ENCODE data around the gene STON1.
"Not testable (repeated sequence)": the region's sequence is repeated elsewhere in the genome, so short reads cannot be mapped to it uniquely, and the experiment has no call there.

Gene STON1

GRCh38 chr2:48574353-48575287 is 44.7 kb downstream of the STON1 start:
- no peak for DNase-seq

GRCh38 chr2:48578313-48578712 is 48.4 kb downstream of the STON1 start:
- DNase-seq: no peak

GRCh38 chr2:48583961-48584360 is 54.0 kb downstream of the STON1 start:
- DNase-seq: no peak

GRCh38 chr2:48584551-48584950 is 54.6 kb downstream of the STON1 start:
- no peak for DNase-seq

GRCh38 chr2:48586433-48586832 is 56.5 kb downstream of the STON1 start:
- DNase-seq: no peak

GRCh38 chr2:48587560-48587959 is 57.6 kb downstream of the STON1 start:
- no peak for DNase-seq

- no peak for DNase-seq
Measured at GRCh38 chr2:48587961-48588360, 58.0 kb downstream of the STON1 start.

- DNase-seq: no peak
Measured at GRCh38 chr2:48588745-48589144, 58.8 kb downstream of the STON1 start.

GRCh38 chr2:48589170-48589767 is 59.3 kb downstream of the STON1 start:
- no peak for DNase-seq

- no peak for DNase-seq
Measured at GRCh38 chr2:48590017-48590416, 60.1 kb downstream of the STON1 start.

GRCh38 chr2:48592067-48592466 is 62.1 kb downstream of the STON1 start:
- no peak for DNase-seq

GRCh38 chr2:48596751-48597150 is 66.8 kb downstream of the STON1 start:
- not testable (repeated sequence) for DNase-seq

GRCh38 chr2:48597492-48597891 is 67.5 kb downstream of the STON1 start:
- no peak for DNase-seq

- DNase-seq: no peak
Measured at GRCh38 chr2:48600204-48600813, 70.4 kb downstream of the STON1 start.

- no peak for DNase-seq
Measured at GRCh38 chr2:48600917-48601316, 71.0 kb downstream of the STON1 start.

GRCh38 chr2:48601349-48601748 is 71.4 kb downstream of the STON1 start:
- DNase-seq: no peak

GRCh38 chr2:48605482-48606175 is 75.7 kb downstream of the STON1 start:
- DNase-seq: no peak

- no peak for DNase-seq
Measured at GRCh38 chr2:48607307-48608014, 77.5 kb downstream of the STON1 start.

GRCh38 chr2:48613211-48613610 is 83.3 kb downstream of the STON1 start:
- DNase-seq: no peak

- DNase-seq: not testable (repeated sequence)
Measured at GRCh38 chr2:48614581-48614980, 84.6 kb downstream of the STON1 start.

GRCh38 chr2:48617618-48618017 is 87.7 kb downstream of the STON1 start, which contains the start of gene GTF2A1L:
Gene GTF2A1L, plus strand, starts transcription at chr2:48617856. Its CDS starts 19 bp downstream, at chr2:48617875.
- no peak for DNase-seq

- no peak for DNase-seq
Measured at GRCh38 chr2:48619526-48619925, 89.6 kb downstream of the STON1 start.

Data from activated gamma-delta T cell treated with Interleukin-2 at 50 U/mL for 16 hours (primary cell).